B cell (primary cell): ENCODE data around the gene LHPP. TPM values are rescaled to one million over a fixed set of nuclear protein-coding genes. Genes with fewer than 3 reads are reported as not detected.

Experiments
- ATAC-seq: fragments of 200-7000 bp; cut with Tn5 transposase; one replicate; pipeline ENCODE4 v1.10.0; 2021; ENCODE audit warnings: low read depth, mild to moderate bottlenecking, moderate number of reproducible peaks, moderate library complexity
- CTCF ChIA-PET: fragments of 350-600 bp; sonication (Branson Sonifier 250); formaldehyde crosslinking; loops from one replicate; lab custom pipeline; 2021; ENCODE audit warnings: antibody characterized with exemption, inconsistent platforms; lab: Charles Lee
- POLR2A ChIA-PET: fragments of 350-600 bp; sonication (Branson Sonifier 250); formaldehyde crosslinking; loops from one replicate; lab custom pipeline; 2021; ENCODE audit warnings: antibody characterized with exemption; lab: Charles Lee
- DNase-seq: peaks from one replicate; pipeline ENCODE4 v3.0.0; 2013
- H2AFZ ChIP-seq: 2 replicates; pipeline ENCODE4 v1.6.1; 2012; ENCODE audit warnings: mild to moderate bottlenecking, low read depth, low read length; ENCODE audit not compliant: insufficient read depth, poor library complexity, severe bottlenecking
- H3K27ac ChIP-seq, 2 donors: 1 replicate in 1 of 2; 2 replicates in 1 of 2; pipeline ENCODE4 v1.5.1; 2012 to 2013; ENCODE audit warnings: low read length in 2 of 2, mild to moderate bottlenecking in 2 of 2, moderate library complexity in 1 of 2
- H3K27me3 ChIP-seq, 4 experiments: fragments of 200-600 bp in 1 of 4; sonication (generic) in 1 of 4; replicated peaks in 1 of 4; 1 replicate in 2 of 4; 2 replicates in 2 of 4; pipeline versions ENCODE4 v1.6.1 to v1.7.0; 2013 to 2016; ENCODE audit warnings: low read length in 3 of 4, mild to moderate bottlenecking in 2 of 4, mixed read lengths in 1 of 4, moderate library complexity in 1 of 4; ENCODE audit not compliant: insufficient read depth in 4 of 4, control insufficient read depth in 3 of 4; ENCODE audit errors: control extremely low read depth in 1 of 4
- H3K36me3 ChIP-seq, 2 experiments: replicated peaks in 1 of 2; 1 replicate in 1 of 2; 2 replicates in 1 of 2; pipeline versions ENCODE4 v1.6.1 to v1.7.1; 2013; ENCODE audit warnings: low read length in 1 of 2; ENCODE audit not compliant: insufficient read depth in 2 of 2, control insufficient read depth in 1 of 2; ENCODE audit errors: control extremely low read depth in 1 of 2, extremely low read depth in 1 of 2
- H3K4me1 ChIP-seq, 2 donors: fragments of 200-600 bp in 1 of 2; sonication (generic) in 1 of 2; 1 replicate in 1 of 2; 2 replicates in 1 of 2; pipeline versions ENCODE4 v1.5.1 to v1.6.1; 2013 to 2017; ENCODE audit warnings: low read length in 2 of 2; ENCODE audit not compliant: control insufficient read depth in 2 of 2, insufficient read depth in 2 of 2
- H3K4me2 ChIP-seq: replicated peaks from 2 replicates; pipeline ENCODE3; 2012; ENCODE audit warnings: mild to moderate bottlenecking, low read depth, low read length; ENCODE audit not compliant: poor library complexity, severe bottlenecking
- H3K4me3 ChIP-seq, 5 experiments: fragments of 200-600 bp in 1 of 5; sonication (generic) in 1 of 5; 1 replicate in 3 of 5; 2 replicates in 2 of 5; pipeline versions ENCODE4 v1.5.1 to v1.7.0; 2011 to 2016; ENCODE audit warnings: low read length in 4 of 5, mild to moderate bottlenecking in 4 of 5, low read depth in 2 of 5, control low read depth in 1 of 5, moderate library complexity in 1 of 5; ENCODE audit not compliant: insufficient read depth in 1 of 5; ENCODE audit errors: control extremely low read depth in 1 of 5, extremely low read depth in 1 of 5
- H3K79me2 ChIP-seq: fragments of 200-600 bp; sonication (generic); one replicate; pipeline ENCODE4 v1.6.0; 2016; ENCODE audit warnings: low read length; ENCODE audit not compliant: control insufficient read depth, insufficient read depth
- H3K9ac ChIP-seq: fragments of 200-600 bp; sonication (generic); 2 replicates; pipeline ENCODE4 v1.6.1; 2017; ENCODE audit warnings: mild to moderate bottlenecking, low read length, moderate library complexity
- H3K9me3 ChIP-seq, 3 donors: one replicate each; pipeline versions ENCODE4 v1.6.1 to v1.7.1; 2013; ENCODE audit warnings: low read length in 2 of 3; ENCODE audit not compliant: control insufficient read depth in 2 of 3, insufficient read depth in 1 of 3; ENCODE audit errors: control extremely low read depth in 1 of 3
- H4K20me1 ChIP-seq: 2 replicates; pipeline ENCODE4 v1.6.0; 2012; ENCODE audit warnings: mild to moderate bottlenecking, low read length; ENCODE audit not compliant: insufficient read depth, control insufficient read depth, poor library complexity, severe bottlenecking
- H3K27ac Mint-ChIP-seq: one replicate; pipeline ENCODE4 v1.8.0; 2021; ENCODE audit warnings: mixed read lengths
- H3K27me3 Mint-ChIP-seq: one replicate; pipeline ENCODE4 v1.8.0; 2021; ENCODE audit warnings: mixed read lengths
- H3K4me1 Mint-ChIP-seq: one replicate; pipeline ENCODE4 v1.8.0; 2021; ENCODE audit warnings: mixed read lengths
- H3K4me3 Mint-ChIP-seq: one replicate; pipeline ENCODE4 v1.8.0; 2021; ENCODE audit warnings: mixed read lengths
- H3K9me3 Mint-ChIP-seq: one replicate; pipeline ENCODE4 v1.8.0; 2022; ENCODE audit warnings: mixed read lengths; ENCODE audit not compliant: insufficient read depth
- CTCF ChIP-seq: fragments of 200-600 bp; IDR thresholded peaks from one replicate; pipeline ENCODE4 v1.8.0; 2022; ENCODE audit warnings: antibody characterized with exemption, mild to moderate bottlenecking
- EZH2 ChIP-seq: IDR thresholded peaks from 2 replicates; pipeline ENCODE4 v1.6.1; 2012; ENCODE audit warnings: borderline replicate concordance, low read depth, mild to moderate bottlenecking, moderate library complexity, low read length; ENCODE audit not compliant: insufficient read depth, poor library complexity, severe bottlenecking
- WGBS: methylation state at CpG from one replicate; pipeline ENCODE4 v1.1.5; 2013; ENCODE audit warnings: missing lambda C conversion rate; ENCODE audit not compliant: insufficient coverage; 5-methylcytosine and 5-hydroxymethylcytosine counted together
- intact Hi-C: fragments of 100-400 bp; cut with micrococcal nuclease; formaldehyde crosslinking; loops from one replicate; pipeline ENCODE4 v1.10.0; 2022
- polyA plus RNA-seq: library from polyadenylated mRNA; depleted of rRNA; stranded (reverse); fragments of >200 nt; gene quantifications from 2 replicates; pipeline ENCODE4 v1.2.3, GENCODE V29; 2012
- total RNA-seq, 2 donors: library from RNA; stranded (reverse); fragments of 120-200 nt in 1 of 2; gene quantifications; 1 replicate in 1 of 2; 2 replicates in 1 of 2; pipeline versions ENCODE4 v1.2.3 to v1.2.4, GENCODE V29; 2013 to 2022

LHPP gene
- total and polyA plus RNA-seq, 2 donors (not counting 1 experiment from before 2014, with no cell fraction given) = 60.2 to 83.5 TPM

GRCh38 chr10:124429576-124429975, 32.0 kb upstream of the LHPP start:
- Histone ChIP-seq H3K9ac (no peak overlapping the region), H3K4me1 (no peaks in the 10 kb centered on the region), H3K36me3 (no peaks in the 10 kb centered on the region), H3K27ac (no peak overlapping the region), H3K9me3 (no peaks in the 10 kb centered on the region), H3K79me2 (no peaks in the 10 kb centered on the region), H3K27me3 (peaks cover 0 to 7% (median 4%) of the 10 kb centered on the region in 4 experiments), H3K4me2 (no peak overlapping the region), H2AFZ (no peak overlapping the region), H4K20me1 (no peaks in the 10 kb centered on the region), H3K4me3 (no peak overlapping the region)
- TF ChIP-seq EZH2 = no peak
- no peak for TF ChIP-seq CTCF
- ChIA-PET CTCF (interaction anchor here (0.6 kb wide), 1 partner anchor 1322 kb away, joined by 3 read pairs; no protein-coding TSS in a partner anchor), POLR2A (no interaction called here)
- H3K27me3 Mint-ChIP-seq = peaks cover 23% of the 10 kb centered on the region
- H3K4me3 Mint-ChIP-seq = no peak overlapping the region
- no peaks in the 10 kb centered on the region for H3K9me3 Mint-ChIP-seq
- DNase-seq (no peak), ATAC-seq (no peak)
- intact Hi-C loops = no loop called here
- H3K4me1 Mint-ChIP-seq = no peaks in the 10 kb centered on the region
- no peak overlapping the region for H3K27ac Mint-ChIP-seq
- WGBS = 76% methylated on average over 3 of the region's 5 CpGs

GRCh38 chr10:124430077-124430476, 31.5 kb upstream of the LHPP start:
- Mint-ChIP-seq H3K27me3 (peaks cover 23% of the 10 kb centered on the region), H3K4me3 (no peak overlapping the region), H3K4me1 (no peaks in the 10 kb centered on the region), H3K9me3 (no peaks in the 10 kb centered on the region), H3K27ac (no peak overlapping the region)
- Histone ChIP-seq H3K9ac (no peak overlapping the region), H3K27me3 (peaks cover 0 to 7% (median 4%) of the 10 kb centered on the region in 4 experiments), H3K9me3 (no peaks in the 10 kb centered on the region), H3K4me1 (no peaks in the 10 kb centered on the region), H3K36me3 (no peaks in the 10 kb centered on the region), H3K27ac (no peak overlapping the region), H2AFZ (no peak overlapping the region), H4K20me1 (no peaks in the 10 kb centered on the region), H3K4me3 (no peak overlapping the region), H3K79me2 (no peaks in the 10 kb centered on the region), H3K4me2 (no peak overlapping the region)
- ChIA-PET CTCF (interaction anchor here (1.4 kb wide), 1 partner anchor 26 kb away, joined by 3 read pairs; no protein-coding TSS in a partner anchor), POLR2A (interaction anchor here (0.6 kb wide), 1 partner anchor 18 kb away, joined by 3 read pairs; no protein-coding TSS in a partner anchor)
- WGBS = 100% methylated on average over 1 of the region's 4 CpGs
- TF ChIP-seq EZH2 = no peak
- no peak for TF ChIP-seq CTCF
- ATAC-seq (no peak), DNase-seq (no peak)
- intact Hi-C loops = no loop called here
